ENCODE data around the gene PEAK3.

PEAK3 gene

DNA sequence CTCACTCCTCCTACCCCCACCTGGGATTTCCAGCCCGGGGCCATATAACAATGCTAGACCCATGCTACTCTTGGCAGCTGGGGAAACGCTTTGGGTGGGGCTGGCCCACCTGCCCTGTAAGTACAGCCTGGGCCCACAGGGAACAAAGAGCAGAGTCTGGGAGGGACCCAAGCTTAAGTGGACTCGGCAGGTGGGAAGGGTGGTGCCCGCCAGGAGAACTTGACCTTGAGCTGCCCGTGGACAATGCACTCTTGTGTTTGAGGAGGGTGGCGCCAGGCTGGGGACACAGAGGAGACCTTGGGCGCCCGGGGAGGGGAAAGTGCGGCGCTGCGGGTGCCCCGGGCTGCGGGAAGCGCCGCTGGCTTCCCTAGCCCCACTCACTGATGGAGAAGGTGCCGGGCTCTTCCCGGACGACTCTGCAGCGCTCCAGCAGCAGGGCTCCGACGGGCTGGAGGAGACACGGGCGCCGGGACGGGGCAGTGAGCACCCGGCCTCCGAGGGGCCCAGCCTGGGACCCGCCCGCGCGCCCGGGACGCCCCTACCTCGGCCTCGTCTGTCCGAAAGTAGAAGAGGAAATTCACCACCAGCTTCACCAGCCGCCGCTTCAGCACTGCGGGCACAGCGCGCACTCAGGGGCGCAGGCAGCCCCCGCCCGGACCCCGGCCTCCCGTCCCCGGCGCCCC is 46.5 kb downstream of the PEAK3 start:
- DNase-seq: peak; percentile 53

DNA sequence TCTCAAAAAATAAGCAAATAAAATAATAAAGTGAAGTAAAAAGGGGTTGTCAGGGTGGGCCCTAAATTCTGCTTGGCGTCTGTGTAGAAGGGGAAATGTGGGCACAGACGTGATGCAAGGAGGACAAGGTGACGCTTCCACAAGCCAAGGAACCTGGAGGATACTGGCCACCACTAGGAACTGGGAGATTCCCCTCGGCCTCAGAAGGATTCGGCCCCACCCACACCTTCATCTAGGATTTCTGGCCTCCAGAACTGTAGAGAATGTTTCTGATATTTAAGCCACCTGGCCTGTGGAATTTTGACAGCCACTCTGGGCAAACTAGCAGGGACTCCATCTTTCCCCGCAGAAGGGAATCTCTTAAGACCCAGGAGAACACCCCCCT is 47.0 kb downstream of the PEAK3 start:
- peak; percentile 24 for DNase-seq

DNA sequence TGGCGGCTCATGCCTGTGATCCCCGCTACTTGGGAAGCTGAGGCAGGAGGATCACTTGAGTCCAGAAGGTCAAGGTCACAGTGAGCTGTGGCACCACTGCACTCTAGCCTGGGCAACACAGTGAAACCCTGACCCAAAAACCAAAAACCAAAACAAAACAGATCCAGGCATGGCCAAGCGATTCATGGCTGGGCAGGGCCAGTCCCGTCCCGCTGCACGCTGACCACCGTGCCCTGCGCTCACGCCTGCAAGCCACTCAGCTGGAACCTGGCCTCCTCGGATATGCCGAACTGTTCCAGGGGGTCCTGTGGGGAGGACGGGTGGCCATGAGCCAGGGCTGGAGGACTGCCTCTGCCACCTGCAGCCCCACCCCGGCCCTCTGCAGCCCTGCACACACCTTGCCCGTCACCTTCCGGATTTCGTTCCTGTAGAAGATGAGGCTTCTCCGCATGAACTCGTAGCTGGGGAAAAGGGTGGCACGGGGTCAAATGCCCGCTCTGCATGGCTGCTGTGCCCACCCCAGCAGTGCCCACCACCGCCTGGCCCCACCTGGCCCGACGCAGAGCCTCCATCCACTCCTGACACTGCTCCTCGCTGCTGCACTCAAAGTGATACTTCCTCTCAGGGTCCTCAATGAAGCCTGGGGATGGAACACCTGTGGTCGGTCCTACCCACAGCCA is 48.2 kb downstream of the PEAK3 start:
- DNase-seq: no peak

DNA sequence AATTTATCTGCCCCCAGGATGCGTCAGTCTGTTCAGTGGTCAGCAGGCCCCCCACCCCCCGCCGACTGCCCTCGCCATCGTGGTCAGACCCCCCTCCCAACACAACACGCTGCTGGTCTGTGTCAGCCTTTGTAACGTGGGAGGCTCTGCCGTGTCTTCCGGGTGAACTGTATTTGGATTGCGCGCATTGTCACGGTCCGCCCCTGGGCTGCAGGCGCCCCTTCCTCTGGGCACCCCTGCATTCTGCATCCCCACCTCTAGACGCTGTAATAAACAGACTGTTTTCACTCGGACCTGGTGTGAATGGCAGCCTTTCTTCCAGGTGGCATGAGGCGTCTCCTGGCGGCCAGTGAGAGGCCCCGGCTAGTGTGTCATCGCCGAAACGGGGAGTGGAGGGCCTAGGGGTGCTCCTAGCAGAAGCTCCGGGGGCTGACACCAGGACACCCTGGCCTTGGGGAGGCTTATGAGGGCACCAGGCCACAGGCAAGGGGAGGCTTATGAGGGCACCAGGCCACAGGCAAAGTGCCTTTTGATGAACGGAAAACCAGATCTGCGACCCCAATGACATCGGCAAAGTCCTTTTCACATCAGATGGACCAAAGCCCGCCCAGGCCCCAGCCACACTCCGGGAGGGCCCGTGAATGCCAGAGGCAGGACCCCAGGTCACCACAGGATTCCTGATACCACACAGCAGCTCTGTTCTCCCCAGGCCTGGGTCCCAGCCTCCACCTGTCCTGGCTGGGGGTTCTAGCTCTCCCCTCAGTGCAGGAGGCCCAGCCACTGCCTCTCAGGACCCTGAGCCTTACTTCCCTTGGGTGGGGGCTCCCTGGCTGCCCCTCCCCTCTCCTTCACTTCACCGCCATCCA is 49.5 kb downstream of the PEAK3 start:
- DNase-seq: no peak

DNA sequence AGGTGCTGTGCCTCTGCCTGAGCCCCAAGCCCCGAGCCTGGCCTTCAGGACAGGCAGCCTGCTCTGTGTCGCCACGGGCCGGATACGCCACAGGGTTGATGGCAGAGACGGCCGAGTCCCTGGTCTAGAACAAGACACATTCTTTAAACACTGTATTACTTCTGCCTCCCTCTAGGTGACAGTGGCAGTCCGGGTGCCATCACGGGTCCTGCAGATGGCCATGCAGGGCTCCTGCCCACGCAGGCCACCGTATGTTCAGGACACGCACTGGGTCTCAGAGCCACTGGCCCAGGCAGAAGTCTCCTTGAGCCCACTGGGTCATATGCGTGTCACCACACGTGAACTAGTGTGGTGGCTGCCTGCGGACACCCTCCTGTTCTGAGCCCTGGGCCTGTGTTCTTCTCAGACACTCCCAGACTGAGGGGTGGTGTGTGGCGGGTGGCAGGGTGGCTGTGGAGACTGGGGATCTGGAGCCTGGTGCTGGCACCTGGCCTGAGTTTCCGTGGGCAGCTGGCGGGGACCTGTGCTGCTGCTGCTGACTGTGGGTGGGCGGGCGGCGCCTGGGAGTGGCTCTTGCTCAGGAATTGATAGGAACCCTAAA is 50.3 kb downstream of the PEAK3 start:
- no peak for DNase-seq

DNA sequence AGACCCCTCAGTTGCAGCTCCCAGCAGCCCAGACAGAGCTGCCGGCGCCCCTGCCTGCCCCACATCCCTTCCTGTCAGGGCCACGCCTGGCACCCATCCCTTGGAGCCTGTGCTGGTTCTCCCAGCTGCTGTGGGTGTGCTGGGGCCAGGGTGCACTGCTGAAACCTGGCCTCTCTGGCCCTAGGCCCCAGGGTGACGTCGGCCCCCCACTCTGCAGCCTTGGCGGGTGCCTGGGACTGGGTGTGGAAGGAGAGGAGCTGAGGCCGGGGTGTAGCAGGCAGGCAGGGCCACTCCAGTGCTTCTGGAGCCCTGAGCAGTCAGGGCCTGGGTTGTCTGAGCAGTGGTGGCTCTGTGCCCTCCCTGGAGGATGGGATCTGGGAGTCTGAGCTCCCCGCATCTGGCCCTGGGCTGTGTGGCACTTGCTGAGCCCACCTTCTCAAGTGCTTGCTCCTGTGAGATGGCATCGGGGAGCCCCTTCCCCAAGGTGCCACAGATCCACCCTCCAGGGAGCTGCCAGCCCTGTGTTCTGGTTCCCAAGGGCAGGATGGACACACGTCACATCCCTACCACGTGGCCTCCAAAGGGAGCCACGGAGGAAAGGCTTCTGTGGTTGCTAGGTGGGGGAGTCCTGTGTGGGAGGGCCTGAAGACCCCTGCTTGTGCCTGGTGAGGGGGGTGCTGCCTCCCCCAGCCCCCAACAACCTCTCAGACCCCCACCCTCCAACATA is 51.0 kb downstream of the PEAK3 start:
- DNase-seq: no peak

DNA sequence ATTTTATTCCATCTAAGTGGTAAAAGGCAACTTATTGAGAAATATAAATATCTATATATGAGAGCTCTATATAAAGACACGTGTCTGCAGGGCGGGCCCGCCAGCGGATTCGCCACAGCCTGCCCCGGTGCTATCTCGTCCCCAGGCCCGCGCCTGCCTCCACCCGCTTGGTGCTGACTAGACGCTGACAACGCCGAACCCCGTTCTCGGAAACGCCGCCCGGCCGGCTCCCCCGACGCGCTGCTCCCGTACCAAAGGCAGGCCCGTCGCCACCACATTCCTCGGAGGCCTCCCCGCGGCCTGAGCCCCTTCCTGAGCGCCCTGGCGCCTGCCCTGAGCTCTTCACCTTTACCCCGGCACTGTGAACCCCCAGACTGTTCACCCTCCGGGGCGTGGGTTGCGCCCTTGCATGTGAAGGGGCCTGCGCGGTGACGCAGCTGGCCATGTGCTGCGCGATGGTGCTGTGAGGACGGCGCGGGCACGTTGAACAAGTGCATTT is 51.9 kb downstream of the PEAK3 start:
- DNase-seq: no peak

DNA sequence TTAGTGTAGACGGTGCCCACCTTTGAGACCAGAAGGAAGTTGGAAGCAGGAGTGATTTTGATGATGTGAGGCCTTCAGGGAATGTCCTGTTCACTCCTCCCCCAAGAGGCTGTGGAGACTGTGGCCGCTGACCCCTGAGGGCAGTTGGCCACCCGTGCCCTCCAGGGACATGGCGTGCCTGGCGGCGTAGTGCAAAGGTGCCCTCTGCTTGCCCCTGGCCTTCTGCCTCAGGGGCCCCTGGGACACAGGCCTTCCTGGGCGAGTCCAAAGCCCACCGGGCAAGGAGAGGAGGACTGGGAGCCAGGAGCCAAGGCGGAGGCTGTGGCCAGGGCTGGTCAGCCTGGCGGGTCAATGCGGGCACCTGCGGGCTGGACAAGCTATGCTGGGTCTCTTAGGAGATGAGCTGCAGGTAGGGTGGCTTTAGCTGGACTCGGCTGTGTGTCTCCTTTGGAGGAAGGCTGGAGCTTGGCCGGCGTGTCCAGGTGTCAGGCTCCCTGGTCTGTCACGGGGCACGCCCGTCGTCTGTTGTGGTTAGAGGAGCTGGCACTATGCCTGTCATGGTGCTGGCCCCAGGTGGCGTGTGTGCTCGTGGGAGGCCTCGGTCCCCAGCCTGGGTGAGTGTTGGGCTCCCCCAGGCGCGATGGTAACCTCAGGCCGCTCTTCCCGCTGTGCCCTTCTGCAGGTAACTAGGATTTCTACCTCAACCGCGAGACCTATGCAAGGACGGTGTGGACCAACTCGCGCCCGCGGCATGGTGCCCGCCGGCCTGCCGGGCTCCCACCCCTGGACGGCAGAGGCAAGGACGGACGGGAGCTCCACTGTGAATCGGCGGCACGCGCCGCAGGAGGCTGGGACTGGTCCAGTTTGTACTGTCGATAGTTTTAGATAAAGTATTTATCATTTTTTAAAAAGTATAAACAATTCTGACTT is 52.6 kb downstream of the PEAK3 start:
- DNase-seq: no peak

DNA sequence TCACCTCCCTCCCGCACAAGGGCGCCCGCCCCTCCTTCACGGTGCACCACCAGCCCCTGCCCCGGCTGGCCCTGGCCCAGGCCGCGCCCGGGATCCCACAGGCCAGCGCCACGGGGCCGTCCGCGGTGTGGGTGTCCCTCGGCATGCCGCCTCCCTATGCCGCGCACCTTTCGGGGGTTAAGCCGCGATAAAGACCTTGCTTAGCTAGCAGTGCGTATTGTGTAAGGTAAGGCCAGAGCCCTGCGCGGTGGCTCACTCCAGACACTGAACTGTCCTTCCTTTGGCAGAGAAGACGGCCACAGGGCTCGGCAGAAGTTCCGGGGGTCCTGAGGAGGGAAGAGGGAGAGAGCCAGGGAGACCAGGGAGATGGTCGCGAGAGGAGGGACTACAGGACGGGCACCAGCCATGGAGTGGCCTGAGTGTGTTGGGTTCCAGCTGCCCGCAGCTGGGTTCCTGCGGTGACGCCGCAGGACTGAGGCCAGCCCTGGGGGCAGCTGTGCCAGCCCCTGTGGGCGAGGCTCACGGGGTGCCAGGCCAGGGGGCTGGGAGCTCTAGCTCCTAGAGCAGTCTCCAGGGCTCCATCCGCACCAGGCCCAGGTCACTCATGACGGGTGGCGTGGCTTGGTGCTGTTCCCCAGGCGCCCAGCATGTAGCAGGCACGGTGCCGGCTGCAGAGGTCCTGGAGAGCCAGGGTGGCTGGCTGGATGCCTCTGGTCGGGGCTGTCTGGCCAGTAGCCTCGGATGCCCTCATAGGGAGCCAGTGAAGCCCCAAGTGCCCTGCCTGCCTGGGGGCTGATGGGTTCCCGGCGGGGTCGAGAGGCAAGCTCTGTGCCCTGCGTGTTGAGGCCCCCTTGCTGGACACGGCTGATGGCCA is 53.6 kb downstream of the PEAK3 start:
- DNase-seq: no peak

DNA sequence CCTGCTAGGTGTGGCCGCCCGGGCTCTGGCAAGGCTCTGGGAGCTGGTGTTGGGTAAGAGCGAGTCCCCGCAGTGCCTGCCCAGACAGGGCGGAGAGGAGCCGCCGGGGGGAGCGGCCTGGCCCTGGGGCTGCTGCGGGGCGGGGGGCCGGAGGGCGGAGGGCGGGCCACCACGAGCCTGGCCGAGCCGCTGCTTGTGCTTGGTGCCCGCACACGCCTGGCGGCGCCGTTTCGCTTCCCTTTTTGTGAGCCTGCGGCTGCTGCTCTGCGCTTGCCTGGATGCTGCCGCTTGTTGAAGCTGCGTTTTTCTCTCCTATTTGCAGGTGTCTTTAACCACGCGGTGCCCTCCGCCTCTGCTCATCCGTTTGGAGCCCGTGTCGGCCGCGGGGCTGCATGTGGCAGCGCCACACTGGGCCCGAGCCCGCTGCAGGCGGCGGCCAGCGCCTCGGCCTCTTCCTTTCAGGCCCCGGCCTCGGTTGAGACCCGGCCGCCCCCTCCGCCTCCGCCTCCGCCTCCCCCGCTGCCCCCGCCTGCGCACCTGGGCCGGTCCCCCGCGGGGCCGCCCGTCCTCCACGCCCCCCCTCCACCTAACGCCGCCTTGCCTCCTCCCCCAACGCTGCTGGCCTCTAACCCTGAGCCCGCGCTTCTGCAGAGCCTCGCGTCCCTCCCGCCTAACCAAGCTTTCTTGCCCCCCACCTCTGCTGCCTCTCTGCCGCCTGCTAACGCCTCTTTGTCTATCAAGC is 54.4 kb downstream of the PEAK3 start:
- no peak for DNase-seq

DNA sequence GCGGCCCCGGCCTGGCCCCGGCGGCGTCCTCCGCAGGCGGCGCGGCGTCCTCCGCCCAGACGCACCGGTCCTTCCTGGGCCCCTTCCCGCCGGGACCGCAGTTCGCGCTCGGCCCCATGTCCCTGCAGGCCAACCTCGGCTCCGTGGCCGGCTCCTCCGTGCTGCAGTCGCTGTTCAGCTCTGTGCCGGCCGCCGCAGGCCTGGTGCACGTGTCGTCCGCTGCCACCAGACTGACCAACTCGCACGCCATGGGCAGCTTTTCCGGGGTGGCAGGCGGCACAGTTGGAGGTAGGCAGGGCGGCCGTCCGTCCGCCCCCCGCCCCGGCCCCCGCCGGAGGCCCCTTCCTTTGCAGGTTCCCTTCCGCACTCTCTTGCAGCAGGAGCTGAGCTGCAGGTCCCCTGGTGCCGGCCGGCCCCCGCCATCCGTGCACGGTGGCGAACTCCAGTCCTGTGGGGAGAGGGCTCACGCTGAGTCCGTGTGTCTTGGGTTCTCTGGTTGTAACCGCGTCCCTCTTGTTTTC is 55.1 kb downstream of the PEAK3 start:
- no peak for DNase-seq

DNA sequence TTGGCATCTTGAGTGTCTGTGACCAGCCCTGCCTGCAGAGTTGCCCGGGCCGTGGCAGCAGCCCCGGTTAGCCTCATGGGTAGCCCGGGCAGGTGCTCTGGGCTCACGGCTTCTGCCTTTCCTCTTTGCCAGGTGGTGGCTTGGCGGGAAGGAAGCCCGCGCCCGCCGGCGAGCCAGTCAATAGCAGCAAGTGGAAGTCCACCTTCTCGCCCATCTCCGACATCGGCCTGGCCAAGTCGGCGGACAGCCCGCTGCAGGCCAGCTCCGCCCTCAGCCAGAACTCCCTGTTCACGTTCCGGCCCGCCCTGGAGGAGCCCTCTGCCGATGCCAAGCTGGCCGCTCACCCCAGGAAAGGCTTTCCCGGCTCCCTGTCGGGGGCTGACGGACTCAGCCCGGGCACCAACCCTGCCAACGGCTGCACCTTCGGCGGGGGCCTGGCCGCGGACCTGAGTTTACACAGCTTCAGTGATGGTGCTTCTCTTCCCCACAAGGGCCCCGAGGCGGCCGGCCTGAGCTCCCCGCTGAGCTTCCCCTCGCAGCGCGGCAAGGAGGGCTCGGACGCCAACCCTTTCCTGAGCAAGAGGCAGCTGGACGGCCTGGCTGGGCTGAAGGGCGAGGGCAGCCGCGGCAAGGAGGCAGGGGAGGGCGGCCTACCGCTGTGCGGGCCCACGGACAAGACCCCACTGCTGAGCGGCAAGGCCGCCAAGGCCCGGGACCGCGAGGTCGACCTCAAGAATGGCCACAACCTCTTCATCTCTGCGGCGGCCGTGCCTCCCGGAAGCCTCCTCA is 55.7 kb downstream of the PEAK3 start:
- DNase-seq: no peak

DNA sequence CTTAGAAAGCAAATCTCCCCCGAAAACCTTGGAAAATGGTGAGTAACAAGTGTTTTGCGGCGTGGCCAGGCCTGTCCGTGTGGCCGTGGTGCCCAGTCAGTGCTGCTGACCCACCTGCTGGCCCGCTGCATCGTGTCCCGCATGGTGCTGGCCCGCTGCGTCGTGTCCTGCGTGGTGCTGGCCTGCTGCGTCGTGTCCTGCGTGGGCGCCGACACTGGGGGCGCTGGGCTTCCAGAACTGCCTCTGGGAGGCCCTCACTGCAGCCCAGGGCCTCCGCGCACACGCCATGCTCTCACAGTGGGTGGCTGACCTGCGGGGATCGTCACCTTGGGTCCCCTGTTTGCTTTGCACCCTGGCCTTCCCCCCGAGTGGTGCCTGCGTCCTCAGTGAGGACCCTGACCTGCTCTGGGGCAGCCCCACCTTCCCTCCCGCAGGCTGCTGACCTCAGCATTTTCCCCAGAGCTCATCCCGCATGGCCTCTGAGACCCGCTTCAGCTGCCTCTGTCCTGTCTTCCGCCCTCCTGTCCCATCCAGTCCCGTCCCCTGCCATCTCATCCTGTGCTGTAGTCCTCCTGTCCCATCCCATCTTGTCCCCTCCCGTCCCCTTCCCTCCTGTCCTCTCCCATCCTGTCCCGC is 56.4 kb downstream of the PEAK3 start:
- no peak for DNase-seq

DNA sequence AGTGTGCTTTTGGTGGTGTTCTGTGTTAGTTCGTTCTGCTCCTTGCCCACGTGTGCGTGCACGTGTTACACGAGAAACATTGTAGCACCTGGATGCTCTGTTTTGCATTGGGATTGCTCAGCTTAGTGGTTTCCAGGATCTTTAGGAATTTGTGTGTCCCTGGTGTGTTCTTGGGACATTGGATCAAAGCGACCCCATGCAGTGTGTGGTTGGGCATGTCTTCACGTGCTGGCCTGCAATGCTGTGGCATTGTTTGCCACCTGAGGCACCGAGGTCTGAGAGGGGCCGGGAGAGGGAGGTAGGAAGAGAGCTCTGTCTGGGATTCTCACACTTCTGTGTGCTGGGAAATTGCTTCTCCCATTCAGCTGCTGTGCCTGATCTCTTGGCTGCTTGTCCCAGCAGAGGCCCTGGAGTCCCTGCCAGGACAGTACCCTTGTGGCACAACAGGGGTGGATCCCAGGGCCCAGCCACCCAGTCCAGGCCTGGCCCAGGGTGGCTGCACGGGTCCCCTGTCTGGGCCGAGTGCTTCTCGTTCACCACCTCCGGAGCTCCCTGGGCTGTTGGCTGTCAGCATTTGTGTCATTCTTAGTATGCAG is 57.1 kb downstream of the PEAK3 start:
- DNase-seq: no peak
